HG02798 (cell line): Measurements from ENCODE around the gene IFNA7.
"Not testable (repeated sequence)": the region's sequence is repeated elsewhere in the genome, so short reads cannot be mapped to it uniquely, and the experiment has no call there.

ENCODE experiments used
- ATAC-seq: cut with Tn5 transposase; IDR thresholded peaks from one replicate; pipeline ENCODE4 v1.9.1; 2021; ENCODE audit warnings: mild to moderate bottlenecking; ENCODE audit not compliant: unreplicated experiment, poor library complexity

IFNA7 gene

GRCh38 chr9:21202105-21202504 is at the start of gene IFNA7:
Gene IFNA7 (minus strand): TSS chr9:21202205. CDS start chr9:21202165, 40 bp downstream.
- not testable (repeated sequence) for ATAC-seq

- ATAC-seq, result no peak
Measured at GRCh38 chr9:21251638-21252037, 49.6 kb upstream of the IFNA7 start.

- ATAC-seq, result no peak
Measured at GRCh38 chr9:21251190-21251589, 49.2 kb upstream of the IFNA7 start.

GRCh38 chr9:21244836-21245235 is 42.8 kb upstream of the IFNA7 start:
- ATAC-seq, result no peak

GRCh38 chr9:21239911-21240310 is 37.9 kb upstream of the IFNA7 start, which contains the start of gene IFNA14:
Gene IFNA14 (minus strand): TSS chr9:21240005. CDS start chr9:21239935, 70 bp downstream.
- ATAC-seq, result no peak

- ATAC-seq, result not testable (repeated sequence)
Measured at GRCh38 chr9:21236360-21236714, 34.3 kb upstream of the IFNA7 start.

- ATAC-seq, result peak; percentile 85
Measured at GRCh38 chr9:21235468-21236359, 33.7 kb upstream of the IFNA7 start.

- no peak for ATAC-seq
Measured at GRCh38 chr9:21234153-21234687, 32.2 kb upstream of the IFNA7 start.

GRCh38 chr9:21233258-21233657 is 31.3 kb upstream of the IFNA7 start:
- no peak for ATAC-seq

GRCh38 chr9:21228122-21228521 is 26.1 kb upstream of the IFNA7 start, which contains the start of gene IFNA17:
Gene IFNA17 (minus strand): TSS chr9:21228222. CDS start chr9:21228173, 49 bp downstream.
- ATAC-seq, result no peak

- not testable (repeated sequence) for ATAC-seq
Measured at GRCh38 chr9:21217211-21217610, 15.2 kb upstream of the IFNA7 start, which contains the start of gene IFNA16. Gene IFNA16 (minus strand): TSS chr9:21217311. CDS start chr9:21217305, 6 bp downstream.

GRCh38 chr9:21213411-21214326 is 11.7 kb upstream of the IFNA7 start:
- peak; percentile 83 for ATAC-seq

GRCh38 chr9:21212160-21212559 is 10.2 kb upstream of the IFNA7 start:
- not testable (repeated sequence) for ATAC-seq

GRCh38 chr9:21210782-21211181 is 8.8 kb upstream of the IFNA7 start:
- ATAC-seq, result not testable (repeated sequence)

GRCh38 chr9:21210311-21210710 is 8.3 kb upstream of the IFNA7 start:
- no peak for ATAC-seq

- not testable (repeated sequence) for ATAC-seq
Measured at GRCh38 chr9:21207043-21207442, 5.0 kb upstream of the IFNA7 start, which contains the start of gene IFNA10. Gene IFNA10 (minus strand): TSS chr9:21207143. CDS start chr9:21207097, 46 bp downstream.

- ATAC-seq, result no peak
Measured at GRCh38 chr9:21205204-21205603, 3.2 kb upstream of the IFNA7 start.

- ATAC-seq, result peak; percentile 92
Measured at GRCh38 chr9:21194867-21195776, 6.9 kb downstream of the IFNA7 start.

- ATAC-seq, result not testable (repeated sequence)
Measured at GRCh38 chr9:21187487-21187886, 14.5 kb downstream of the IFNA7 start, which contains the start of gene IFNA4. Gene IFNA4 (minus strand): TSS chr9:21187587. CDS start chr9:21187531, 56 bp downstream.
